ENCODE data around the gene GRAP2.

The GRAP2 gene

DNA sequence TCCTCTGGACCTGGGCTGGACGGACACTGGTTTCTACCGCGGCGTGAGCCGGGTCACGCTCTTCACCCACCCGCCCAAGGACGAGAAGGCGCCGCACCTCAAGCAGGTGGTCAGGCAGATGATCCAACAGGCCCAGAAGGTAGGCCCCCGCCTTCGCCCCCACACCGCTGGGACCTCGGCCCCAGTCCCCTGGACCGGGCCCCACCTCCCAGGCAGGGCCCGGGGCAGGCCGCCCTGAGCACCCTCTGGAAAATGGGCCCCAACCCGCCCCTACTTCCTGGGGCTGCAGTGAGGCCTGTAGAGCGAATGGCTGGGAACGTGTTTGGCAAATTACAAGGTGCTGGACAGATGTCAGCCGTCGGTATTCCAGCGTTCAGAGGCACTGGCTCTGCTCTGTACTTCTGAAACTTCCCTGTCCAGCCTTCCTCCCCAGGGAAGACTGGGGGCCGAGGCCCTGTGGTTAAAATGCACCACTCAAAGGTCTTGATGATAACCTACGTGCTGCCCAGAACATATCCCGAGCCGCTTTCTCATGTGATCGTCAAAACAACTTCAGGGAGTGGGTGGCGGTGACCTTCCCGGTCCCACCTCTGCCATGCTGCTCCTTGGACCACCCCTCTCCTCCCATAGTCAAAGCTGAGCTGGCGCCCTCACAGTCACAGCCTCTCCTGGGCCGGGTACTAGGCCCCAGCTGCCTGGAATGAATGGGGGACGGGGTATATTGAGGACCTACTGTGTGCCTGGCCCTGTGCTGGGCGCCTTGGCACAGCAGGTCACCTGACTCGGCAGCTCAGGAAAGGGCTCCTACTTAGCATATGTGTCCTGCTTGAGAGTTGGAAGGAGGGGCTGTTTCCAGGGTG, 94.7 kb downstream of the GRAP2 start:
- no peak for DNase-seq (ENCODE audit: low spot score)

DNA sequence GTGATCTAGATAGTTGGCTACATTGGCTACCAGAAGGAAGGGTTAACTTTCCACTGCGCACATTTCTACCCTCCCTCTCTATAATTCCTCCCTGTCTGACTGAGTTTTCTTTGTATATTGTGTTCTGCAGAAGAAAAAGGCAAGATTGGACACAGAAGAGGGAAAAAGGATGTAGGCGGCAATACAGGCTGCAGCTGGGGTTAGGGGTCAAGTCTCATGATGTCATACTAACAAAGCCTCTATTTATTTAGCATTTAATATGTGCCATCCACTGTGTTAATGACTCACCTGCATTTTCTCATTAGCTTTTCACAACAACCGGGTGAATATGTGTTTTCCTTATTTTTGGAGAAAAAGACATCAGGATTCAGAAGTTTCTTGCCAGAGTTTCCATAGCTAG, 95.8 kb downstream of the GRAP2 start:
- no peak for DNase-seq (ENCODE audit: low spot score)

DNA sequence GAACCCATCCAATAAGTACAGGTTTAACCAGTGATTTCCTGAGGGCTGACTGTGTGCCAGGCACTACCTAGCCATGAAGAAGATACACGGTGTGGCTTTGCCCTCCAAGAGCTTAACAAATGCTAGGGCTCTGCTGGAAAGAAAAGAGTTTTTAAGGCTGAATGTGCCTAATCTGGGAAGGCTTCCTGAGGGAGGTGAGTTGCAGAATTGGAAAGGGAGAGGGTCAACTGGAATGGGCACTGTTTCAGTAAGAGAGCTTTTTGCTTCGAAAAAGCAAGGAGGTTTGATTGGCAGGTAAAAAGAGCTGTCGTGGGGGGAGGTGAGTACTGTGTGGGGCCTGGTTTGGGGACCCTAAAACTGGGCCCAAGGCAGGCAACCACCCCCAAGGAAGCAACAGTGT, 96.5 kb downstream of the GRAP2 start:
- no peak for DNase-seq (ENCODE audit: low spot score)

DNA sequence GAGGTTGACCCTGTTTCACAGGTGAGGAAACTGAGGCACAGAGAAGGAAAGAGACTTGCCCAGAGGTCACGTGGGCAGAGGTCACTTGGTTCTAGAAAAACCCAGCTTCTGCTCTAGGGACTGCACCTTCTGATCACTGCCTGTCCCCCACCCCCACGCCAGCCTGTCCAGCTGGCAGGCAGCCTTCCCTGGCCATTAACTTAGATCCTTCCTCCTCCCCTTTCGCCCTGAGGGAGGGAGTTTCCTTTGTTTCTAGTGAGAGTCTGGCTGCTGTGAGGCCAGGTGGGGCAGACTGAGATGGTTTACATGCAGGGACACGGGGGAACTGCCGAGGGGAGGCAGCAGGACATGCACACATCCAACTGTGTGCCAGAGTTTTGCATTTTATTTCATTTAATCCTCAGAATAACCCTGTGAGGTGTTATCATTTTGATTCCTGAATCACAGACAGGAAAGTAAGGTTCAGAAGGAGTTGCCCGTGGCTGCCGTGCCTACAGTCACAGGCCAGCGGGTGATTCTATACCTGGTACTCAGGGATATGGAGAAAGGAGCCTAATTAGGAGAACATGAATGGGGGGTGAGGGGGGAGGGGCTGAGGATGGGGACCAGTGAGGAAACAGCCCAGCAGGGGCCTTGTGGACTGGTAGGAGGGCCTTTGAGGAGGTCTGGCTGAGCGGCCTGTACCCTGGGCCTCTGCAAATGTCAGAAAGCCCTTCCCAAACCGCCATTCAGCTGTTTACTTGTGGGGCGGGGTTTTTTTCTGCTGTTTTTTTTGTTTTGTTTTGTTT, 97.2 kb downstream of the GRAP2 start:
- peak; percentile 59 for DNase-seq (ENCODE audit: low spot score)

DNA sequence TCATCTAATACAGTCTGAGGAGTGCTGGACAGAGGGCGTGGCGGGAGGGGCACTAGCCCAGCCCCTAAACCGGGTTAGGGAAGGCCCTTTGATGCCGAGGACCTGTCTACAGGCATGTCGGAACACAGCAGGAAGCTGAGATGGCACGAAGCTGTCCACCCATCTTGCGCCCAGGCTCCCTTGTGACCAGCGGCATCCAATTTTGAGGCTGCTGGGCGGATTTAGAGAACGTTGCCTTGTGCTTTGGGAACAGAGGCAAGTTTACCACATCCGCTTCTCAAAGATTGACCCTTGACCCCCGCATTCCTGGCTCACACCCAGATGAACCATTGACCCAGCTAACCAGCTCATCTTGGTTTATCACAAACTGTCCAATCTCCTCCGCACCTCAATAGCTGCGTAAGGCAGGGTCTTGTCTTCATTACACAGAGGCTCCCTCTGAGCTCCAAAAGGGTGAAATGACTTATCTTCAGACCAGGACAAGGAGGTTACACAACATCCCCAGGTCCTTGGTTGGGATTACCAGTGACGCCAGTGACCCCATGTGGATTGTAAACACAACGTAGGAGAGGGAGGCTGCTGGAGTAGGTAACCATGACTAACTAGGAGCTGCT, 98.4 kb downstream of the GRAP2 start:
- peak; percentile 91 for DNase-seq (ENCODE audit: low spot score)

DNA sequence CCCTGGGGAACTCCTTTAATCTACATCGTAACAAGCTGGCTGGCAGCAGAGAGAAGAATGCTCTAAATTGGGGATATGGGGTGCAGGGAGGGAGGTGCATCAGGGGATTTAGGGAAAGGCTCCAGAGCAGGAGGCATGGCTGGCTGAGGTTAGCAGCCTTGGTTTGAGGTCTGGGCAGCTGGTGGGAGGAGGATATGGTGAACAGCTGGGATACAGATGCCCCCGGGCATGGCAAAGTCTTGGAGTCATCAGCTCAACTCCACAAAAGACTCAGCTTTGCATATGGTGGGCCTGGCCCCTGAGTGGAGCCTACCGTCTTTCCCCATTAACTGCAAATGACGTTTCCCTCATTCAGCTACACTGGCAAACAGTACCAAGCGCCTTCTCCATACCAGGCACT, 99.3 kb downstream of the GRAP2 start:
- DNase-seq (ENCODE audit: low spot score), result no peak

DNA sequence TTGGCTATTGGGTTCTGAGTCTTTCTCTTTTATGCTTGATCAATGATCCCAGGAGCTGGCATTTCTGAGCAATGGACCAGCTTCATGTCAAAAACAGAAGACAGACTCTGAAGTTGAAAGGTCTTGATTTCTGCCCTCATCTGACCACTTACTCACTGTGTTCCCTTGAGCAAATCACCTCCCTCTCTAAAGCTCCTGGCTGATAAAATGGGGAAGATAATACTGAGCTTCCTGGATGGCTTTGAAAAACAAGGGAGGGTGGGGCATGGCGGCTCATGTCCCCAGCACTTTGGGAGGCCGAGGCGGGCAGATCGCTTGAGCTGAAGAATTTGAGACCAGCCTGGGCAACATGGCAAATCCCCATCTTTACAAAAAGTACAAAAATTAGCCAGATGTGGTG, 100.2 kb downstream of the GRAP2 start:
- no peak for DNase-seq (ENCODE audit: low spot score)

DNA sequence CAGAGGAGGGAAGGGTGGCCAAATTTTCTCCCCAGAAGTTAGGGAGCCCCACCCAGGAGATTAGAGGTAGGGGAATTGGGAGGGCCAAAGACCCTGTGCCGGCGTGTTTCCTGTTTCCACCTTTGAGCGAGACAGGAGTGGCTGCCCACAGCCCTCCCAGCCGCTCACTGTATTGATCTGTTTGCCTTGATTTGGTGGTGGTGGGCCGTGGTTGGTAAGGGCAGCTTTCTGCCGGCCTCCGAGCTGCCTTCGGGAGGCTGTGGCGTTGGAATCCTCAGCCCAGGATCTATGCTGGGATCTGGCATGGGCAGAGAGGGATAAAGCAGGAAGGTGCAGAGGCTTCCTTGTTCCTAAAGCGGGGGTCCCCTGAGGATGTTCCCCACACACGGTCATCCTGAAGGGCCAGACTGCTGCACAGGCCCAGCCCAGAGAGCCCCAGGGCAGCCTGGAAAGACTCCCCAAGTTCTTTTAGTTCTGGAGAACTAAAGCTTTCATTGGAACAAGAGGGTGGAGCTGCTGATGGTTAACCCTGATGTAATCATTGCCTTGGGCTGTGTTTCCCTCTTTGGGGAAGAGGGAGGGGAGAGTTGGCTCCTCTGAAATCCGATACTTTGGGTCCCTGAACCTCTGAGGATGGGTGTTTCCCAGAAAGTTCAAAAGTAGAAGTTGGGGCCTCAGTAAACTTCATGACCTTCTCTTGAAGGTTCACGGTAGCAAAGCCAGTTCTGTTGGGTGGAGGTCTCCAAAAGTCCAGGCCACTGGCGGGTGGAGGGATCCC, 101.1 kb downstream of the GRAP2 start:
- DNase-seq (ENCODE audit: low spot score), result peak; percentile 55

DNA sequence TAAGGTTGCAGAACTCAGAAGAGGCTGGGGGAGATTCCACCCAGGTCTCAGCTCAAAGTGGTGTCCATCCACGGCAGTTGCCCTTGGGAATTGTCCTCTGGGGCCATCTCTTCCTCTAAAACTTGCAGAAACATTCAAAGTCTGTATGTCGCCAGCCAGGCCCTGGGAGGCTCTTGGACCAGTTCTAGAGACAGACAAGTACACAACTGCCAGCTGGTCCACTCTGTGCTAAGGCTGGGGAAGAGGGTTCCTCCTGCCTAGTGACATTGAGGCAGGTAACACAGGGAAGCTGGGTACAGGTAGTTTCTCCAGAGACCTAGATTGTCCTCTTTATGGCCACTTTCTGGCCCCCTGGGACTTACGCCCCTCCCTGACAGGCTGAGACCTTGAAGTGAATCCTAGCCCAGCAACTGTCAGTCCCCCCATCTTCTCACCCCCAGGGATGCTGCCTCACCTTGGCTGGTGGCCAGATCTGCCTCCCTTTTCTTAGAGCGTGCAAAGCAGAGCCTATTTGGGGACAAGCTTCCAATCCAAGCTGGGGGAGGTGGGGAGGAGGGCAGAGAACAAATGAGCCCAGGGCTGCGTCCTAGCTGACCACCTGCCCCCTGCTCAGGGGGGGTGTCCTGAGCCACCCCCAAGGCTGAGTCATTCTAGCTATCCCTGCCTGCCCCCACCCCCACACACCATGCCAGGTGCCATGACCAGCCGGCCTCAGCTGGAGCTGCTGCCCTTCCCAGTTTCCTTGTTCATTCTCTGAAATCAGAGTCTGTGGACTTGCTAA, 102.2 kb downstream of the GRAP2 start:
- no peak for DNase-seq (ENCODE audit: low spot score)

DNA sequence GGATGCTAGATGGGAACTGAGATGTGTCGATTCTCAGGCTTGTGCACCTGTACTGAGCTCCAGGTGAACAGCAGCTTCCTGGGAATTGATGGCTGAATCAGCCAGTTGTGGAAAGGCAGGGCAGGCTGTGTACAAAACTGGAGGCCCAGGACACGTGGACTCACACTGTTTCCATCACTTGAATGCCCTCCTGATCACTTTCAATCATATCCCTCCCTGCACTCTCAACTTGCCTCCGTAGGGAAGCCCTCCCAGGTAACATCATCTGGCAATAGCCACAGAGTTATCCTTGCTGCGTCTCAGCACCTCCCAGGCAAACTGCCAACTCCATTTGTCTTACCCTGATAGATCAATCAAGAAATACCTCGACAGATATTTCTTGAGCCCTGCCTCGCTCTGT, 104.0 kb downstream of the GRAP2 start:
- no peak for DNase-seq (ENCODE audit: low spot score)

DNA sequence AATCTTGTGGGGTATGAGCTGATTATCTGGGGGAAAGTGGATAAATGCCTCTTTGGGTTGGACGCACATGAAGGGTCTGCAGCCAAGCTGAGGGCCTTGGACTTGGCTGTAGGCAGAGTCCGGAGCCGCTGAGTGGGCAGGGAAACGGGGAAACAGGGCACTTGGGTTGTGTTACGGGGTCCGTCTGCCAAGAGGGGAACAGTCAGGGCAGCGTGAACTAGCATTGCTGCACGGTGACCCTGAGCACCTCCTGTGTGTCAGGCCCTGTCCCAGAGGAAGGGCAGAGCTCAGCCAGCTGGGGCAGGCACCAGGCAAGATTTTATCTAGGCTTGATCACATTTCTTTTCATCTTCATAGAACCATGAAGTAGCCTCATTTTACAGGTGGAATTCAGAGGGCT, 105.8 kb downstream of the GRAP2 start:
- no peak for DNase-seq (ENCODE audit: low spot score)

DNA sequence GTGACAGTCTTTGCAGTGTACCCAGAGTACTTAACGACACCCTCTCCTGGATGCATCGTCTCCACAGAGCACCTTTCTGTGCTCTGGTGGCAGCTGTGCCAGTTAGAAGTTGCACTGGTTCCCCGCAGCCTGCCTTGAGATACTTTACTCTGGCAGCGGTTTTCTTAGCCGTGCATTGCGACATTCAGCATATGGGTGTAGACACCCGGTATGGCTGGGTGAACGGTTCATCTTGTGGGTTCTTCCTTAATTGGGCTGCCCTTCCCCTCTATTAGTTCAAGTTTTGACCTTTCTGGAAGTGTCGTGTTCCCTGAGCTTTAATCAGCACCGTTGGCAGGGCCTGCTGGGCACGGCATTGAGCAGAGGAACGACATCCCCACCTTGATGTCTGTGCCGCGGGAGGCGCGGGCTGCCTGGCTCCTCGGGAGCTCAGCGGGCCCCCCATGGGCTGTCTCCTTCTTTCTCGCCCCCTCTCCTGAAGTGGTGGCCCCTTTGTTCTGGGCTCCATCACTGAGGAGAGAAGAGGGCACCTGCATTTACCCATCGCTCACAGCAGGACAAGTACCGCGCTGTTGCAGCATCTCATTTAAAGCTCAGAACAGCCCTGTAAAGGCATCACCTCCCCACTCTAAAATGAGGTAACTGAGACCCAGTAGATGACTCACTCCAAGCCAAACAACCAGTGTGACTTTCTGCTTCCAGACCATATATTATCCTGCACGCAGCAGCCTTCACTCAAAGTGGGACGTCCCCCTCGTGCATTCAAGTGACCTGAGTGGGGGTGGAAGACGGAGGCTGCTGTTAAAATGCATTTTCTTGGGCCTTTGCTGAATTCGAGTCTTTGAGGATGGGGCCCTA, 107.2 kb downstream of the GRAP2 start:
- no peak for DNase-seq (ENCODE audit: low spot score)

DNA sequence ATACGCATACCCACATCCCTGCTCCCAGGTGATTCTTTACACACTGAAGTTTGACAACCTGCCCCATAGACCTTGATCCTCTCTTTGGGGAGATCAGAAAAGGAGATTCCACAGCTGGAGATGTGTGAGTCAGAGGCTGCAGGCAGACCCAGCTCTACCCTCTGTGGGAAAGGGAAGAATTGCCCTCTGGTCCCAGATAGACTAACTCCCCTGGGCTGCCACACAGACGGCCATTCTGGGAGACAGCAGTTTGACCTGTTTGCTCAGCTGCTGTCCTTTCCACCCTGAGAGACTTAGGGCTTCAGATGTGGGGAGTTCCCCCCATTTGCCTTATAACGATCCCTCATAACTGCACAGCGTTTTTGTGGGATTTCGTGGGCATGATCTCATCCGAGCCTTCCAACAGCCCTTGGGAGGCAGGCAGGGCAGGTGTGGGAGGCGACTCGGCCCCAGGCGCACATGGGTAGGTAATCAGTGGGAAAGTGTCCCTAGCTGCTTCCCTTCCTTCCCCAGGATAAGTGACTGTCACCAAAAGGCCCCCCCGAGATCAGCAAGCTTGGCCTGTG, 107.9 kb downstream of the GRAP2 start:
- no peak for DNase-seq (ENCODE audit: low spot score)

DNA sequence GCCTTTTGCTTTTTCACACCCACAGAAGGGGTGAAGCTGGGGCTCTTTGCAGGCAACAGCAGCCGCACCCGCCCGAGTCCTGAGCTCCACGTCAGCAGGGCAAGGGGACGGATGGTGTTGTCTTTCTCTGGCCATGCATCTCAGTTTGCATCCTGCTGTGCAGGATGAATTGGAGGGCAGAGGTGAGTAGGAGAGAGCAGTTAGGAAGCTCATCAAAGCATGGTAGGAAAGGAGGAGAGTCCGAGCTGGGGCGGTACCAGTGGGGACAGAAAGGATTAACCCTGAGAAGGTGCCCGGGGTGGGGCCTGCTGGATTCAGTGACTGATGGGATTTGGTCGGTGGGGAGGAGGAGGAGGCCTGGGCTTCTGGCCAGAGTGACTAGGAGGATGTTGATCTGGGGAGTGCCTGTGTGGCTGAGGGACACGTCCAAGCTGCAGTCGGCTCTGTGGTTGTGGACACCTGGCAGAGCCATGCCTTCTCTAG, 108.4 kb downstream of the GRAP2 start:
- DNase-seq (ENCODE audit: low spot score), result no peak

DNA sequence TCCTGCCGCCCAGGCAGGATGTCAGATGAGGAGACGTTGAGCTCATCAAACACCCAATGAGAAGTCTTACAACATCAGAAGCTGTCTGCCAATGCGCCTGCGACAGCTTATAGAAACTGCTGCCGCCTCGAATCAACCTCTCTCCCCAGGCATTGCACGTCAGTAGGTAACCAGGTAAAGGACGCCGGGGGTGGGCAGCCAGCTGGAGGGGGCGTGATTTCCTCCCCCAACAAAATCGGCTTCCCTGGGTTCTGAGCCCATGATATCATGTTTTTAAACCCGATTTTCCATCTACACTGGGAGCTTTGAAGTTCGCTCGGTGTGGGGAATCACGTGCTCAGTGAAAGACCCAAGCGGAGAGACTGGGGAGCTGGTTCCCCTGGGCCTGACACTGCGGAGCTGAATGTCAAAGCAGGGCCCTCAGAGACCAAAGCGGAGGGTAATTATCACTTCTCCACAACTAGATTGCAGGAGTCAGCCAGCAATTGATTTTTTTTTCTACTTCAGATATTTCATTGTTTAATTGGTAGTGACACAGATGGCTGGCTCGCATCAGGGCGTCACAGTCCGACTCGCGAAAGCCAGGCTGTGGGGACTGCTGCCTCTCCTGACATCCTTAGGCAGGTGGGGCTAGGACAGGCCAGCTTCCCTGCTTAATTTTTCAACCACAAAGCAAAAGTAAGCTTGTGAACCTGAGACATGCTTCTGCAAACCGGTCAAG, 109.2 kb downstream of the GRAP2 start:
- no peak for DNase-seq (ENCODE audit: low spot score)

DNA sequence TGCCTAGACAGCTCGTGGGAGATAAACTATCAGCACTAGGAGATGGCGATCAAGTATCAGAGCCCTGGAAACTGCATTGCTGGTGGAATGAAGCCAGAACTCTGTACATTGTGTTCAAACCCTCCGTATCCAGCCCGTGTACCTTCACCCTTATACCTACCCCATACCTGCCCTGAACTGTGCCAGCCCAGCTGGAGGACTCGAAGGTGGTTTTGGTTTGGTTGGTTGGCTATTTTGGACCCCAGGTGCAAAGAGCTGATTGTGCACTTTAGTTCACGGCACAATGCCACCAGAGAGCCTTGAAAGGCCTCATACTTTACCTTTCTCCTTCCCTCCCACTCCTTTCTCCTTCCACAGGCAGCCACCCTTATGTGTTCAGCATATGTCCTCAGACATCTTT, 109.9 kb downstream of the GRAP2 start:
- no peak for DNase-seq (ENCODE audit: low spot score)

DNA sequence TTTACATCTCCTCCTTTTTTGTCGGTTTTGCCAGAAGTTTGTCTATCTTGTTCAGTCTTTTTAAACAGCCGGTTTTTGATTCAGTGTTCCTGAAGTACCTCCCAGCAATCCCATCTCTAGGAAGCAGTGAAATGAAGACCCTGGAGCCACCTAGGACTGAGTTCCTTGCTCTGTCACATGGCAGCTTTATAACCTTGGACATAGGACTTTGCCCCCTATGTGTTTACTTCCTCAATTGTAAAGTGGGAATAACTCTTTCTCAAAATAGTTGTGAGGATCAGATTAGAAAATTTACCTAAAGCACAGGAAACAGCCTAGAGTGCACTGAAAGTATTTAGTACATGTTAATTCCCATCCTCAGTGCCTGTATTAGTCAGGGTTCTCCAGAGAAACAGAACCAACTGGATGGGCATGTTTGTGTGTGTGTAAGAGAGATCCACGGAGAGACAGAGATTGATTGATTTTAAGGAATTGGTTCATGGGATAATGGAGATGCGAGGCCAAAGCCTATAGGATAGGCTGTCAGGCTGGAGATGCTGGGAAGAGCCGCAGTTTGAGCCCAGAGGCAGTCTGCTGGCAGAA, 113.9 kb downstream of the GRAP2 start:
- DNase-seq (ENCODE audit: low spot score), result peak; percentile 52

DNA sequence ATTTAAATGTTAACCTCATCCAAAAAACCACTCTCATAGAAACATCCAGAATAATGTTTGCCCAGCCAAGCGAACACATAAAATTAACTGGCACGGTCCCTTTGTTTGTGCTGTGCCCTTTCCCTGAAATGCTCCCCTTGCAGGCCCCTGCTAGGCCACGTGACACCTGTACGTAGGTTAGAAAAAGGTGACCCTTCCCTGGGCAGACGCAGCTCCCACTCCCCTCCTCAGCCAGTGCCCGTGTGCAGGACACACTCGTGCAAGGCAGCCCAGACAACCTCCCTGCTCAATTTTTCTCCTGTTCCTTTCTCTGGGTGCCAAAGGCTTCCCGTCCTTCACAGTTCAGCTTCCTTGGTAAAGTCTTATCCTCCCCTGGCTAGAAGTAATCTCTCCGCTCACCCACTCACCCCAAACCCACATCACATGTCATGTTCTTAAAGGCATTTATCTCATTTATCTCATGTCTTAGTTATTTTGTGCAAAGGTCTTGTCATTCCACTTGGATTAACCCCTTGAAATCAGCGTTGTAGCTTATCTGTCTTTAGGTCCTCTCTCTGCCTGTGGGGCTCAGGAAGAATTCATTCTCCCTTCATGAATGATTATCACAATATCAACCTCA, 114.6 kb downstream of the GRAP2 start:
- no peak for DNase-seq (ENCODE audit: low spot score)

Data from HuH-7 (cell line).